Measurements from ENCODE around the gene CACNA2D4. TPM values are rescaled to one million over a fixed set of nuclear protein-coding genes. Genes with fewer than 3 reads are reported as not detected.

The CACNA2D4 gene
- total and polyA plus RNA-seq, 5 donors from 2014 or later, result 2.9 to 10.4 (median 6.4) TPM

DNA sequence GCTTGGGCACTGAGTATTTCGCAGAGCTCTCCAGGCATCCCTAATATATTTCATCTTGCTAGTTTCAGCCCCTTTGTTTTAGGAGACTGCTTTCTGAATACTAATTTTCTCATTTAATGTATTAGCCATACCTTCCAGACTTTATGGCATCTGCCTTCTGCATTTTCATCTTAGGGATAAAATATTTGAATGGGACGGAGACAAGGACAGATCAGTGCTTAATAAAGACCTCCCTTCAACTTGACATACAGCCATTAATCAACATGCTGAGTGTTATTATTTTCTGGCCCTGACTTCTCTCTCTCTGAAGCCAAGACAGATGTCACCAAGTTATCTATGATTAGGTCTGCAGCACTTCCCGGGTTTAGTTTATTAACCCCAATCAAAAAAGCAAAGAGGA, 42.4 kb downstream of the CACNA2D4 start:
- no peaks in the 10 kb centered on the region for H3K36me3 Mint-ChIP-seq
- no peaks in the 10 kb centered on the region for H3K27me3 ChIP-seq (ENCODE audit: control insufficient read depth, insufficient read depth, low read length)

DNA sequence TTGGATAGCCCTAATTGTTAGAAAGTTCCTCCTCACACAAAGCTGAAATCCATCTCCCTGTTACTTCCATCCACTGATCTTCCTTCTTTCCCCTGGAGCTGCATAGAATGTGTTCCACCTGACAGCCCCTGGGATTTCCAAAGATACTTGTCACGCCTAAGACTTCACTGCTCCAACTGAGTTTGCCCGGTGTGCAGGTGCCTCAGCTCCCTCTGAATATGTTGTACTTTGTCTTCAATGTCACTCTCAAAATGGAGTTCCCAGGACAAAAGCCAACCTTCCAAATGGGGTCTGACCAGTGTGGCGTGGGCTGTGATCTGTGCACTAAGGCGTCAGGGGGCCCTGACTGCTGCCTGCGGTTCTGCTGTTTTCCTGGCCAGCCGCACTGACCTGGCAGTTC, 42.8 kb downstream of the CACNA2D4 start:
- Histone ChIP-seq H3K27me3 (ENCODE audit: control insufficient read depth, insufficient read depth, low read length) (no peaks in the 10 kb centered on the region), H3K4me3 (ENCODE audit: low read depth, low read length) (no peak overlapping the region), H3K27ac (ENCODE audit: insufficient read depth, low read length, poor library complexity, severe bottlenecking) (no peak overlapping the region), H3K36me3 (ENCODE audit: control insufficient read depth, insufficient read depth, low read length) (no peaks in the 10 kb centered on the region), H3K4me1 (ENCODE audit: control insufficient read depth, insufficient read depth, low read length, poor library complexity, severe bottlenecking) (no peaks in the 10 kb centered on the region), H3K9me3 (ENCODE audit: control insufficient read depth in 2 of 2, low read length in 2 of 2) (no peaks in the 10 kb centered on the region)
- no peak for DNase-seq
- ATAC-seq (ENCODE audit: low read depth in 2 of 2), result no peak
- Mint-ChIP-seq H3K4me3 (no peak overlapping the region), H3K36me3 (no peaks in the 10 kb centered on the region), H3K27me3 (peaks cover 5% of the 10 kb centered on the region), H3K4me1 (no peaks in the 10 kb centered on the region), H3K27ac (peak overlapping the region in 1 of 3 donors; percentile 53), H3K9me3 (peaks cover 0 to 3% (median 0%) of the 10 kb centered on the region in 7 donors)

More for the DNA sequence above, 42.4 kb downstream of the CACNA2D4 start:
- H3K9me3 Mint-ChIP-seq, result peaks cover 0 to 1% (median 0%) of the 10 kb centered on the region in 7 donors
- Histone ChIP-seq H3K36me3 (ENCODE audit: control insufficient read depth, insufficient read depth, low read length) (no peaks in the 10 kb centered on the region), H3K27ac (ENCODE audit: insufficient read depth, low read length, poor library complexity, severe bottlenecking) (no peak overlapping the region), H3K4me3 (ENCODE audit: low read depth, low read length) (no peak overlapping the region), H3K9me3 (ENCODE audit: control insufficient read depth in 2 of 2, low read length in 2 of 2) (no peaks in the 10 kb centered on the region), H3K4me1 (ENCODE audit: control insufficient read depth, insufficient read depth, low read length, poor library complexity, severe bottlenecking) (no peaks in the 10 kb centered on the region)
- no peak overlapping the region for H3K4me3 Mint-ChIP-seq
- H3K27me3 Mint-ChIP-seq, result peaks cover 5% of the 10 kb centered on the region
- DNase-seq (no peak), ATAC-seq (ENCODE audit: low read depth in 2 of 2) (no peak)
- no peaks in the 10 kb centered on the region for H3K4me1 Mint-ChIP-seq
- H3K27ac Mint-ChIP-seq, result no peak overlapping the region

DNA sequence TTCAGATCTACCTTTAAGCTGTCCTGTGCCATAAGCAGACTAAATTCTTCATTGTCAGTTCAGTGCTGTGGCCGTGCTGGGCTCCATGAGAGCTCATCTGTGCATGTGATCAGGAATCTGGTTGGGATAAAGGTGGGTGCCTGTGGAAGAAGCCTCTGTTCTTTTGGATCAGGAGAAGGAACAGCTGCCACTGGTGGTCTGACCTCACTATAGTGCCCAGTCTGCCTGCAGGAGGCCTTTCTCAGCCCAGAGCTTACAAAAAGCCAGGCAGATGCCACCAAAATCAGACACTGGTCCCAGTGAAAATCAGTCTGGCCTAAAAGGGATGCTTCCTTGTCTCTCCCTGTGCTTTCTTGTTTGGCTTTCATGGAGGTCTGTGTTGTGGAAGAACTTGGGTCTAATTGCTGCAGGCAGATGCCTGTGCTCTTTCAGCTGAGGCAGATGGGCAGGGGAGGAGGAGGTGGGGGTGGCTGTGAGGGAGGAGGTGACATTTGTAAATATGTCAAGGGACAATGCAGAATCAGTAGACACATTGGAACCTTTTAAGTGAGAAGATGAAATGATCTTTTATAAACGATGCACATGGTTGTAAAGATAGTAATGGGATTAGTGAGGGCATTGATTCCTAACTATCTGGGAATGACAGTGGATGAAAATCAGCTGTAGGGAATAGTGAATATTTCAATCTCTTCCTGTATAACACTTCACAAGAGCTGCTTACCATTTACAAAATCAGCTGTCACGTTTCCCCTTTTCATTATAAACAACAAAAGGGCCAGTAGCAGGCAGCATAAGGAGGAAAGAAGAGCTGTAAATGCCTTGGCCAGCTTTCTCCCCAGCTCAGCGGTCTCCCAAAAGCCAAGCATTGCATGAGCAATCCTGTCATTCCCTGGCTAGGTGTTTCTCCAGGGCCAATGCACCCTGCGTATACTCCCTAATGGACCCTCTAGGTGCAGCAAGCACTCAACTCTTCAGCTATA, 44.6 kb downstream of the CACNA2D4 start:
- Mint-ChIP-seq H3K27me3 (no peaks in the 10 kb centered on the region), H3K9me3 (peaks cover 0 to 3% (median 0%) of the 10 kb centered on the region in 7 donors), H3K27ac (no peak overlapping the region), H3K36me3 (no peaks in the 10 kb centered on the region), H3K4me1 (no peaks in the 10 kb centered on the region), H3K4me3 (no peak overlapping the region)
- Histone ChIP-seq H3K4me1 (ENCODE audit: control insufficient read depth, insufficient read depth, low read length, poor library complexity, severe bottlenecking) (no peaks in the 10 kb centered on the region), H3K9me3 (ENCODE audit: control insufficient read depth in 2 of 2, low read length in 2 of 2) (no peaks in the 10 kb centered on the region), H3K36me3 (ENCODE audit: control insufficient read depth, insufficient read depth, low read length) (no peaks in the 10 kb centered on the region), H3K4me3 (ENCODE audit: low read depth, low read length) (no peak overlapping the region), H3K27me3 (ENCODE audit: control insufficient read depth, insufficient read depth, low read length) (no peaks in the 10 kb centered on the region), H3K27ac (ENCODE audit: insufficient read depth, low read length, poor library complexity, severe bottlenecking) (no peak overlapping the region)
- DNase-seq, result no peak
- ATAC-seq (ENCODE audit: low read depth in 2 of 2), result no peak

DNA sequence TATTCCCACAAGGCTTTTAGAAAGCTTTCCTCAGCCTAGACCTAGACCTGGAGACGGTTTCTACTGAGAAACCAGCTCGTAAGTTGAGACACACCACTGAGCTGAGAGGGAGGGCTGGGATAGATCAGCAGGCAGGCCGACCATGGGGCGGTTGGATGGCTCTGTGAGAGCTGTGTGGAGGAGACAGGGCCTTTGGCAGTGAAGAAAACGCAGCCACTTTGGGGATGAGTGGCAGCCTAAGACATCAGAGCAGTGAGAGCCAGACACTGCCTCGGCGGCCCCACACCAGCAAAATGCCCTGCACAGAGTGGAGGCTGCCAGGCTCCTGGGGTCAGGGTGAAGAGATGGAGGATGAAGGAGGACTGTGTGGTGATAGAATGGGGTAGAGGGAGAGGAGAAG, 46.0 kb downstream of the CACNA2D4 start:
- H3K4me1 ChIP-seq (ENCODE audit: control insufficient read depth, insufficient read depth, low read length, poor library complexity, severe bottlenecking), result no peaks in the 10 kb centered on the region
- no peak overlapping the region for H3K27ac ChIP-seq (ENCODE audit: insufficient read depth, low read length, poor library complexity, severe bottlenecking)
- H3K27me3 ChIP-seq (ENCODE audit: control insufficient read depth, insufficient read depth, low read length), result peaks cover 2% of the 10 kb centered on the region
- no peak overlapping the region for H3K4me3 ChIP-seq (ENCODE audit: low read depth, low read length)
- no peak for DNase-seq
- H3K27ac Mint-ChIP-seq, result peak overlapping the region in 1 of 3 donors; percentile 78
- no peaks in the 10 kb centered on the region for H3K9me3 ChIP-seq (ENCODE audit: control insufficient read depth in 2 of 2, low read length in 2 of 2)
- peaks cover 0 to 4% (median 3%) of the 10 kb centered on the region in 7 donors for H3K9me3 Mint-ChIP-seq
- H3K27me3 Mint-ChIP-seq, result peaks cover 5% of the 10 kb centered on the region
- no peak for ATAC-seq (ENCODE audit: low read depth in 2 of 2)
- H3K36me3 Mint-ChIP-seq, result no peaks in the 10 kb centered on the region
- H3K4me3 Mint-ChIP-seq, result no peak overlapping the region
- no peaks in the 10 kb centered on the region for H3K36me3 ChIP-seq (ENCODE audit: control insufficient read depth, insufficient read depth, low read length)
- no peaks in the 10 kb centered on the region for H3K4me1 Mint-ChIP-seq

DNA sequence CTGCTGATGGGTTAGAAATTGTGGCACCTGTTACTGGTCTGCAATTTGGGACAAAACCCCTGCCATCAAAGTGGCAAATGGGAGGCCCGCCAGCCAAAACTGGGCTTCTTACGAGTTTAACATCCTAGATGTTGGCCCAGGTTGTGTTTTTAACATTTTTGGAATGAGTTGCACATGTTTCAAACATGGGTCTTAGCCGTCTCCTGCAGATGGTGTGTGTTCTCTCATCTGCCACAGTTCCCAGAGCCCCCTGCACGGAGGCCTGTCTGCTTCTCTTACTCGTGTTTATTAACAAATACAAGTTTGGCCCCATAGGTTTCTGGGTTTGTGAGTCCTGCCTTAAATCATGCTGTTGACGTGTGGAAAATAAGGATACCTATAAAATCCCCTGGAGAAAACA, 46.5 kb downstream of the CACNA2D4 start:
- no peak overlapping the region for H3K4me3 ChIP-seq (ENCODE audit: low read depth, low read length)
- H3K9me3 ChIP-seq (ENCODE audit: control insufficient read depth in 2 of 2, low read length in 2 of 2), result no peaks in the 10 kb centered on the region
- no peak overlapping the region for H3K27ac ChIP-seq (ENCODE audit: insufficient read depth, low read length, poor library complexity, severe bottlenecking)
- no peak for DNase-seq
- no peaks in the 10 kb centered on the region for H3K36me3 ChIP-seq (ENCODE audit: control insufficient read depth, insufficient read depth, low read length)
- no peaks in the 10 kb centered on the region for H3K36me3 Mint-ChIP-seq
- H3K4me1 ChIP-seq (ENCODE audit: control insufficient read depth, insufficient read depth, low read length, poor library complexity, severe bottlenecking), result no peaks in the 10 kb centered on the region
- no peak overlapping the region for H3K27ac Mint-ChIP-seq
- no peaks in the 10 kb centered on the region for H3K4me1 Mint-ChIP-seq
- H3K27me3 ChIP-seq (ENCODE audit: control insufficient read depth, insufficient read depth, low read length), result peaks cover 4% of the 10 kb centered on the region
- H3K4me3 Mint-ChIP-seq, result no peak overlapping the region
- peaks cover 9% of the 10 kb centered on the region for H3K27me3 Mint-ChIP-seq
- peaks cover 0 to 4% (median 3%) of the 10 kb centered on the region in 7 donors for H3K9me3 Mint-ChIP-seq
- ATAC-seq (ENCODE audit: low read depth in 2 of 2), result no peak

DNA sequence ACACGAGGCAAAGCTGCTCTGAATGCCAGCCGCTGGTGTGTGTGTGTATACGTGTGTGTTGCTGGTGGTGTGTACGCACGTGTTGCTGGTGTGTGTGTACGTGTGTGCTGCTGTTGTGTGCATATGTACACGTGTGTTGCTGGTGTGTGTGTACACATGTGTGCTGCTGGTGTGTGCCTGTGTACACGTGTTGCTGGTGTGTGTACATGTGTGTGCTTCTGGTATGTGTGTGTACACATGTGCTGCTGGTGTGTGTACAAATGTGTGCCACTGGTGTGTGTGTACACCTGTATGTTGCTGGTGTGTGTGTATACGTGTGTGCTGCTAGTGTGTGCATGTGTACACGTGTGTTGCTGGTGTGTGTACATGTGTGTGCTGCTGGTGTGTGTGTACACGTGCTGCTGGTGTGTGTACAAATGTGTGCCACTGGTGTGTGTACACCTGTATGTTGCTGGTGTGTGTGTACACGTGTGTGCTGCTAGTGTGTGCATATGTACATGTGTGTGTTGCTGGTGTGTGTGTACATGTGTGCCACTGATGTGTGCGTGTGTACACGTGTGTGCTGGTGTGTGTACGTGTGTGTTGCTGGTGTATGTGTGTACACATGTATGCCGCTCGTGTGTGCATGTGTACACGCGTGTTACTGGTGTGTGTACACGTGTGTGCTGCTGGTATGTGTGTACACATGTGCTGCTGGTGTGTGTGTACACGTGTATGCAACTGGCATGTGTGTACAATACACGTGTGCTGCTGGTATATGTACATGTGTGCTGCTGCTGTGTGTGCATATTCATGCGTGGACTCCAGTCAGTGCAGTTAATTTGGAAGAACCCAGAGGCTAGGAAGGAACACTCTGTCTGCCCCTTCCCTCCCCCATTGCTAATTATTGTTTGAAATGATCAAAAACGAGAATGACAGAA, 47.2 kb downstream of the CACNA2D4 start:
- H3K27ac Mint-ChIP-seq, result no peak overlapping the region
- DNase-seq, result no peak
- ATAC-seq (ENCODE audit: low read depth in 2 of 2), result no peak
- Histone ChIP-seq H3K36me3 (ENCODE audit: control insufficient read depth, insufficient read depth, low read length) (no peaks in the 10 kb centered on the region), H3K4me1 (ENCODE audit: control insufficient read depth, insufficient read depth, low read length, poor library complexity, severe bottlenecking) (no peaks in the 10 kb centered on the region), H3K27me3 (ENCODE audit: control insufficient read depth, insufficient read depth, low read length) (peaks cover 4% of the 10 kb centered on the region), H3K27ac (ENCODE audit: insufficient read depth, low read length, poor library complexity, severe bottlenecking) (no peak overlapping the region), H3K9me3 (ENCODE audit: control insufficient read depth in 2 of 2, low read length in 2 of 2) (no peaks in the 10 kb centered on the region), H3K4me3 (ENCODE audit: low read depth, low read length) (no peak overlapping the region)
- H3K4me1 Mint-ChIP-seq, result no peaks in the 10 kb centered on the region
- H3K9me3 Mint-ChIP-seq, result peaks cover 0 to 4% (median 3%) of the 10 kb centered on the region in 7 donors
- peaks cover 12% of the 10 kb centered on the region for H3K27me3 Mint-ChIP-seq
- no peak overlapping the region for H3K4me3 Mint-ChIP-seq
- no peaks in the 10 kb centered on the region for H3K36me3 Mint-ChIP-seq

DNA sequence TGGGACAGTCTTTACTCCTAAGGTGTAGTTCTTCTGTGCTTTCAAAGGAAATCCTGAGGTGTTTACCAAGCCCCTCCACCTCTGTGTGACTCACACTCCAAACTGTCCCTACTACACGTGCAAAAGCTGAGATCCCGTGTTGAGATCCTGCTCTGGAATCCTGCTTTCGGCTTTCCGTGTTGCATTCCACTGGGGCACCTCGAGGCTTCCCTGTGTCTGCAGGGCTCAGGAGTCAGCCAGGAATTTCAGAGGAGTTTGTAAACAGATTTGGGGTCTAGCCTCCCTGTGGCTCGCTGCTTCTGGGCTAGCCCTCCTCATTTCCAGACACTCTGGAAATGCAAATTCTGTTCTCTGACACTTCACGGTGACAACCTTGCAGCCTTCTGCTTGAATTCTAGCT, 48.4 kb downstream of the CACNA2D4 start:
- H3K27me3 Mint-ChIP-seq, result peaks cover 18% of the 10 kb centered on the region
- H3K9me3 Mint-ChIP-seq, result peaks cover 0 to 5% (median 3%) of the 10 kb centered on the region in 7 donors
- DNase-seq, result no peak
- no peaks in the 10 kb centered on the region for H3K36me3 Mint-ChIP-seq
- no peaks in the 10 kb centered on the region for H3K4me1 Mint-ChIP-seq
- peaks cover 4% of the 10 kb centered on the region for H3K27me3 ChIP-seq (ENCODE audit: control insufficient read depth, insufficient read depth, low read length)
- H3K36me3 ChIP-seq (ENCODE audit: control insufficient read depth, insufficient read depth, low read length), result no peaks in the 10 kb centered on the region
- H3K9me3 ChIP-seq (ENCODE audit: control insufficient read depth in 2 of 2, low read length in 2 of 2), result no peaks in the 10 kb centered on the region
- no peak overlapping the region for H3K4me3 Mint-ChIP-seq
- no peak overlapping the region for H3K4me3 ChIP-seq (ENCODE audit: low read depth, low read length)
- no peak overlapping the region for H3K27ac Mint-ChIP-seq
- H3K27ac ChIP-seq (ENCODE audit: insufficient read depth, low read length, poor library complexity, severe bottlenecking), result no peak overlapping the region
- ATAC-seq (ENCODE audit: low read depth in 2 of 2), result no peak
- no peaks in the 10 kb centered on the region for H3K4me1 ChIP-seq (ENCODE audit: control insufficient read depth, insufficient read depth, low read length, poor library complexity, severe bottlenecking)
